ENCODE measurements around the gene OPN1MW.
"Not testable (repeated sequence)": the region's sequence is repeated elsewhere in the genome, so short reads cannot be mapped to it uniquely, and the experiment has no call there.

OPN1MW gene

GRCh38 chrX:154211499-154211898, 29.1 kb downstream of the OPN1MW start:
- not testable (repeated sequence) for DNase-seq

GRCh38 chrX:154219456-154219855, 37.1 kb downstream of the OPN1MW start, which contains the start of gene OPN1MW2:
Gene OPN1MW2 (plus strand): TSS chrX:154219756. CDS start chrX:154219816, 60 bp downstream.
- not testable (repeated sequence) for DNase-seq

- not testable (repeated sequence) for DNase-seq
Observed at GRCh38 chrX:154225292-154225691, 42.9 kb downstream of the OPN1MW start.

GRCh38 chrX:154226706-154227105, 44.3 kb downstream of the OPN1MW start:
- not testable (repeated sequence) for DNase-seq

GRCh38 chrX:154231443-154231842, 49.0 kb downstream of the OPN1MW start:
- not testable (repeated sequence) for DNase-seq

GRCh38 chrX:154233620-154234019, 51.2 kb downstream of the OPN1MW start:
- DNase-seq = not testable (repeated sequence)

GRCh38 chrX:154238939-154239559, 56.7 kb downstream of the OPN1MW start:
- not testable (repeated sequence) for DNase-seq

GRCh38 chrX:154239982-154240503, 57.6 kb downstream of the OPN1MW start:
- not testable (repeated sequence) for DNase-seq

All from Kasumi-1 (cell line).